ENCODE measurements around the gene CCDC51. TPM values are rescaled to one million over a fixed set of nuclear protein-coding genes. Genes with fewer than 3 reads are reported as not detected.

CCDC51 gene
- polyA plus RNA-seq, 1 donor (not counting 4 experiments of a cell fraction or from before 2014, with no cell fraction given): 27.9 TPM

DNA sequence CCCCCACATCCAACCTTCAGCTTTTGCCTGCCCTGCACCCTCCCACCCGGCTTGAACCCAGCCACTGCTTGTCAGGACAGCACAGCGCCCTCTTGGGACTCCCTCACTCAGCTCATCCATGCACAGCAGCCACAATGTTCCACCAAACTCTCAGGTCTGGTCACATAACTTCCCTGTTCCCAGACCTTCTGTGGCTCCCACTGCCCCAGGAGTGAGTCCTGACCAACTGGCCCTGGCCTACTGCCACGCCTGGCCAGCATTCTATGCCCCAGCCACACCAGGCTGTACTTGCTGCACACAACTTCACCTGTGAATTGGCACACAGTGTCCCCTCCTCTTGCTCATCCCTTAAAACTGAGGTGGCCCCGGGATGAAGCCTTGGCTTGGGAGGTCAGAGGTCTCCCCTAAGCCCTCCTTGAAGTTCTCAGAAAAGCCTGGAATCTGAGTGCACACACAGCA is 31.1 kb downstream of the CCDC51 start:
- Histone ChIP-seq H2AFZ (ENCODE audit: control insufficient read depth, low read length) (no peak overlapping the region), H3K36me3 (ENCODE audit: control insufficient read depth in 2 of 2, extremely low read depth in 1 of 2, insufficient read depth in 2 of 2, low read length in 2 of 2) (peaks cover 64 to 88% of the 10 kb centered on the region in 2 experiments), H3K27me3 (ENCODE audit: control insufficient read depth, extremely low read depth, insufficient read depth, low read length) (no peaks in the 10 kb centered on the region), H3K79me2 (ENCODE audit: control insufficient read depth, insufficient read depth, low read length) (no peaks in the 10 kb centered on the region), H3K9ac (ENCODE audit: control insufficient read depth, extremely low read depth, insufficient read depth, low read length) (no peak overlapping the region), H3K9me3 (ENCODE audit: control insufficient read depth, low read depth, low read length) (no peaks in the 10 kb centered on the region), H3K4me1 (ENCODE audit: control insufficient read depth, extremely low read depth, insufficient read depth, low read length) (peaks cover 10% of the 10 kb centered on the region), H3K27ac (ENCODE audit: control insufficient read depth, insufficient read depth, low read length) (no peak overlapping the region), H3K4me3 (ENCODE audit: control insufficient read depth in 2 of 3, extremely low read depth in 1 of 3, insufficient read depth in 2 of 3, low read depth in 1 of 3, low read length in 3 of 3) (no peak overlapping the region), H3K4me2 (ENCODE audit: control insufficient read depth, extremely low read depth, insufficient read depth, low read depth, low read length) (no peak overlapping the region), H4K20me1 (ENCODE audit: control insufficient read depth, extremely low read depth, insufficient read depth, low read length) (peaks cover 10% of the 10 kb centered on the region), H3K9me1 (ENCODE audit: control insufficient read depth, extremely low read depth, insufficient read depth, low read length) (peaks cover 3% of the 10 kb centered on the region)
- TF ChIP-seq, protein P1, sequence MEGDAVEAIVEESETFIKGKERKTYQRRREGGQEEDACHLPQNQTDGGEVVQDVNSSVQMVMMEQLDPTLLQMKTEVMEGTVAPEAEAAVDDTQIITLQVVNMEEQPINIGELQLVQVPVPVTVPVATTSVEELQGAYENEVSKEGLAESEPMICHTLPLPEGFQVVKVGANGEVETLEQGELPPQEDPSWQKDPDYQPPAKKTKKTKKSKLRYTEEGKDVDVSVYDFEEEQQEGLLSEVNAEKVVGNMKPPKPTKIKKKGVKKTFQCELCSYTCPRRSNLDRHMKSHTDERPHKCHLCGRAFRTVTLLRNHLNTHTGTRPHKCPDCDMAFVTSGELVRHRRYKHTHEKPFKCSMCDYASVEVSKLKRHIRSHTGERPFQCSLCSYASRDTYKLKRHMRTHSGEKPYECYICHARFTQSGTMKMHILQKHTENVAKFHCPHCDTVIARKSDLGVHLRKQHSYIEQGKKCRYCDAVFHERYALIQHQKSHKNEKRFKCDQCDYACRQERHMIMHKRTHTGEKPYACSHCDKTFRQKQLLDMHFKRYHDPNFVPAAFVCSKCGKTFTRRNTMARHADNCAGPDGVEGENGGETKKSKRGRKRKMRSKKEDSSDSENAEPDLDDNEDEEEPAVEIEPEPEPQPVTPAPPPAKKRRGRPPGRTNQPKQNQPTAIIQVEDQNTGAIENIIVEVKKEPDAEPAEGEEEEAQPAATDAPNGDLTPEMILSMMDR (optimal IDR thresholded peaks at IDR 0.05 in 1 of 3, IDR thresholded peaks at IDR 0.05 in 1 of 3, conservative IDR thresholded peaks at IDR 0.05 in 1 of 3; ENCODE audit: extremely low read depth in 1 of 3, insufficient read depth in 2 of 3, low read length in 3 of 3): peak in 1 of 3 experiments; percentile 18
- TF ChIP-seq EZH2 (IDR thresholded peaks at IDR 0.05; ENCODE audit: low read length): no peak
- DNase-seq (ENCODE audit: low read depth, low spot score) (no peak), FAIRE-seq (no peak)
- dilution Hi-C loops (cut with MboI; ENCODE audit: extremely low pct_ligation_motif_present, low sequenced_read_pairs): no loop called here

DNA sequence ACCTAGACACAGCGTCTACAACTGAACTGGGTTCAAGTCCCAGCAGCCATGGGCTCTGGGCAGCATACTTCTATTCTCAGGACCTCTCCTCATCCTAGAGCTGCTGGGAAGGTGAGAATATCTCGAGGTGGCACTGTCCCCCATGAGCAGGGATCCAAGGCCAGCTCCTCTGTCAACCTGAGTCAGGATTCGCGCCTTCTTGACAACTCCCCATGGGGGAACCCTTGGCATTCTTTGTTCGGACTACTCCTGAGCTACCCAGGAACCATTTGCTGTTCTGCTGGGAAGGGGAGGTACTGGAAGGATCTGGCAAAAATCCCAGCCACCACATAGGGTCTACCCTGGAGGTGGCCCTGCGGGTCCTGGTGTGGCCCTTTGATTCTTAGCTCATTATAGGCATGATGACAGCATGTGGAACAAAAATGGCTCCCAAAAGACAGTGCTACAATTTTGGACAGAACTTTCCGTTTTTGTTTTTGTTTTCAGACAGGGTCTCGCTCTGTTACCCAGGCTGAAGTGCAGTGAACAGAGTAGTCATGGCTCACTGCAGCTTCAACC is 32.3 kb downstream of the CCDC51 start:
- no peak overlapping the region for H3K9ac ChIP-seq (ENCODE audit: control insufficient read depth, extremely low read depth, insufficient read depth, low read length)
- no peak overlapping the region for H3K4me3 ChIP-seq (ENCODE audit: control insufficient read depth in 2 of 3, extremely low read depth in 1 of 3, insufficient read depth in 2 of 3, low read depth in 1 of 3, low read length in 3 of 3)
- no peaks in the 10 kb centered on the region for H3K27me3 ChIP-seq (ENCODE audit: control insufficient read depth, extremely low read depth, insufficient read depth, low read length)
- H4K20me1 ChIP-seq (ENCODE audit: control insufficient read depth, extremely low read depth, insufficient read depth, low read length): peaks cover 3% of the 10 kb centered on the region
- no peaks in the 10 kb centered on the region for H3K9me3 ChIP-seq (ENCODE audit: control insufficient read depth, low read depth, low read length)
- FAIRE-seq (no peak), DNase-seq (ENCODE audit: low read depth, low spot score) (no peak)
- H3K27ac ChIP-seq (ENCODE audit: control insufficient read depth, insufficient read depth, low read length): no peak overlapping the region
- no peak overlapping the region for H2AFZ ChIP-seq (ENCODE audit: control insufficient read depth, low read length)
- H3K9me1 ChIP-seq (ENCODE audit: control insufficient read depth, extremely low read depth, insufficient read depth, low read length): no peaks in the 10 kb centered on the region
- no peaks in the 10 kb centered on the region for H3K79me2 ChIP-seq (ENCODE audit: control insufficient read depth, insufficient read depth, low read length)
- peaks cover 68 to 87% of the 10 kb centered on the region in 2 experiments for H3K36me3 ChIP-seq (ENCODE audit: control insufficient read depth in 2 of 2, extremely low read depth in 1 of 2, insufficient read depth in 2 of 2, low read length in 2 of 2)
- peaks cover 5% of the 10 kb centered on the region for H3K4me1 ChIP-seq (ENCODE audit: control insufficient read depth, extremely low read depth, insufficient read depth, low read length)
- TF ChIP-seq EZH2 (IDR thresholded peaks at IDR 0.05; ENCODE audit: low read length): no peak
- TF ChIP-seq, protein P1 (optimal IDR thresholded peaks at IDR 0.05 in 1 of 3, IDR thresholded peaks at IDR 0.05 in 1 of 3, conservative IDR thresholded peaks at IDR 0.05 in 1 of 3; ENCODE audit: extremely low read depth in 1 of 3, insufficient read depth in 2 of 3, low read length in 3 of 3): no peak
- dilution Hi-C loops (cut with MboI; ENCODE audit: extremely low pct_ligation_motif_present, low sequenced_read_pairs): no loop called here
- no peak overlapping the region for H3K4me2 ChIP-seq (ENCODE audit: control insufficient read depth, extremely low read depth, insufficient read depth, low read depth, low read length)

All from keratinocyte (primary cell).